ENCODE data around the gene ZBTB46.

DNA sequence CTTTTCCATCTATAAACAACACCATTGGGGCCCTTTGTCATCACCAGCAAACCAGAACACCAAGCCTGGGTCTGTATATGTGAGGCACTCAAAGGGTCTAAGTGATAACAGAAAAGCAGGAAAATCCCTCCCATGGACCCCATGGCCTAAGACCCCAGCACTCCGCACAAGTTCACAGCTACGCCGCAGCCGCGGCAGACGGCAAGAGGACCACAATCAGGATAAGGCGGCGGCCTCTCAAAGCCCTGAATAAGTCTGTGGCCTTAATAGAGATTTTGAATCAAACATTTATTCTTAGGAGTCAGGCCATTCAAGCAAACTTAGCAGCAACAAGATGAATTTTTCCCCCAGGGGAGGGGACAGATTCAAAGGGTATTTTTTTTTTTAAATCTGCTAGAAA is 2.9 kb downstream of the ZBTB46 start:
- TF ChIP-seq, protein P1, sequence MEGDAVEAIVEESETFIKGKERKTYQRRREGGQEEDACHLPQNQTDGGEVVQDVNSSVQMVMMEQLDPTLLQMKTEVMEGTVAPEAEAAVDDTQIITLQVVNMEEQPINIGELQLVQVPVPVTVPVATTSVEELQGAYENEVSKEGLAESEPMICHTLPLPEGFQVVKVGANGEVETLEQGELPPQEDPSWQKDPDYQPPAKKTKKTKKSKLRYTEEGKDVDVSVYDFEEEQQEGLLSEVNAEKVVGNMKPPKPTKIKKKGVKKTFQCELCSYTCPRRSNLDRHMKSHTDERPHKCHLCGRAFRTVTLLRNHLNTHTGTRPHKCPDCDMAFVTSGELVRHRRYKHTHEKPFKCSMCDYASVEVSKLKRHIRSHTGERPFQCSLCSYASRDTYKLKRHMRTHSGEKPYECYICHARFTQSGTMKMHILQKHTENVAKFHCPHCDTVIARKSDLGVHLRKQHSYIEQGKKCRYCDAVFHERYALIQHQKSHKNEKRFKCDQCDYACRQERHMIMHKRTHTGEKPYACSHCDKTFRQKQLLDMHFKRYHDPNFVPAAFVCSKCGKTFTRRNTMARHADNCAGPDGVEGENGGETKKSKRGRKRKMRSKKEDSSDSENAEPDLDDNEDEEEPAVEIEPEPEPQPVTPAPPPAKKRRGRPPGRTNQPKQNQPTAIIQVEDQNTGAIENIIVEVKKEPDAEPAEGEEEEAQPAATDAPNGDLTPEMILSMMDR (conservative IDR thresholded peaks at IDR 0.05; ENCODE audit: low read length): no peak
- TF ChIP-seq EZH2phosphoT487 (IDR thresholded peaks at IDR 0.05; ENCODE audit: borderline replicate concordance): no peak
